ENCODE results near the gene SERPINB3.
"Not testable (repeated sequence)": the region's sequence is repeated elsewhere in the genome, so short reads cannot be mapped to it uniquely, and the experiment has no call there.

The SERPINB3 gene

GRCh38 chr18:63661750-63662149 is at the start of gene SERPINB3:
SERPINB3 (minus strand) TSS chr18:63661893; CDS start chr18:63661216, 677 bp downstream.
- H3K4me3 ChIP-seq (ENCODE audit: low read depth, low read length); H3K4me1 ChIP-seq (ENCODE audit: control insufficient read depth, insufficient read depth, low read length, unreplicated experiment); H3K27ac ChIP-seq (ENCODE audit: low read depth, low read length); H3K79me2 ChIP-seq (ENCODE audit: control insufficient read depth, insufficient read depth, low read length, unreplicated experiment); H2AFZ ChIP-seq (ENCODE audit: low read length, unreplicated experiment); H3K36me3 ChIP-seq (ENCODE audit: insufficient read depth, low read length); H3K27me3 ChIP-seq (ENCODE audit: insufficient read depth, low read length): not testable (repeated sequence)

- H3K27ac ChIP-seq (ENCODE audit: low read depth, low read length): peak overlapping the region; percentile 88
- peak overlapping the region; percentile 76 for H2AFZ ChIP-seq (ENCODE audit: low read length, unreplicated experiment)
- H3K79me2 ChIP-seq (ENCODE audit: control insufficient read depth, insufficient read depth, low read length, unreplicated experiment): no peaks in the 10 kb centered on the region
- H3K4me1 ChIP-seq (ENCODE audit: control insufficient read depth, insufficient read depth, low read length, unreplicated experiment): peaks cover 11% of the 10 kb centered on the region
- H3K36me3 ChIP-seq (ENCODE audit: insufficient read depth, low read length): no peaks in the 10 kb centered on the region
- no peaks in the 10 kb centered on the region for H3K27me3 ChIP-seq (ENCODE audit: insufficient read depth, low read length)
- H3K4me3 ChIP-seq (ENCODE audit: low read depth, low read length): peak overlapping the region; percentile 9; the same call in 1 of the 2 replicates
Observed at GRCh38 chr18:63708650-63709049, 47.0 kb upstream of the SERPINB3 start.

GRCh38 chr18:63707816-63708215 is 46.1 kb upstream of the SERPINB3 start:
- Histone ChIP-seq H3K27me3 (ENCODE audit: insufficient read depth, low read length) (no peaks in the 10 kb centered on the region), H3K4me1 (ENCODE audit: control insufficient read depth, insufficient read depth, low read length, unreplicated experiment) (peaks cover 11% of the 10 kb centered on the region), H3K36me3 (ENCODE audit: insufficient read depth, low read length) (no peaks in the 10 kb centered on the region), H3K79me2 (ENCODE audit: control insufficient read depth, insufficient read depth, low read length, unreplicated experiment) (no peaks in the 10 kb centered on the region), H3K27ac (ENCODE audit: low read depth, low read length) (peak overlapping the region; percentile 88), H2AFZ (ENCODE audit: low read length, unreplicated experiment) (no peak overlapping the region), H3K4me3 (ENCODE audit: low read depth, low read length) (no peak overlapping the region)

- Histone ChIP-seq H3K36me3 (ENCODE audit: insufficient read depth, low read length) (no peaks in the 10 kb centered on the region), H3K27ac (ENCODE audit: low read depth, low read length) (no peak overlapping the region), H3K27me3 (ENCODE audit: insufficient read depth, low read length) (no peaks in the 10 kb centered on the region), H3K4me3 (ENCODE audit: low read depth, low read length) (peak overlapping the region; percentile 47; the same call in 1 of the 2 replicates), H3K79me2 (ENCODE audit: control insufficient read depth, insufficient read depth, low read length, unreplicated experiment) (no peaks in the 10 kb centered on the region), H2AFZ (ENCODE audit: low read length, unreplicated experiment) (peak overlapping the region; percentile 31), H3K4me1 (ENCODE audit: control insufficient read depth, insufficient read depth, low read length, unreplicated experiment) (peaks cover 11% of the 10 kb centered on the region)
Observed at GRCh38 chr18:63705401-63705800, 43.7 kb upstream of the SERPINB3 start.

GRCh38 chr18:63702660-63703059 is 41.0 kb upstream of the SERPINB3 start, which contains the start of gene SERPINB11:
SERPINB11 (plus strand) TSS chr18:63702960; CDS start chr18:63710194, 7,234 bp downstream.
- Histone ChIP-seq H3K4me3 (ENCODE audit: low read depth, low read length) (no peak within 1 kb of the TSS), H3K27ac (ENCODE audit: low read depth, low read length) (no peak within 1 kb of the TSS), H2AFZ (ENCODE audit: low read length, unreplicated experiment) (no peak within 1 kb of the TSS), H3K79me2 (ENCODE audit: control insufficient read depth, insufficient read depth, low read length, unreplicated experiment) (no peaks in the 10 kb centered on the region), H3K36me3 (ENCODE audit: insufficient read depth, low read length) (no peaks in the 10 kb centered on the region), H3K27me3 (ENCODE audit: insufficient read depth, low read length) (no peaks in the 10 kb centered on the region), H3K4me1 (ENCODE audit: control insufficient read depth, insufficient read depth, low read length, unreplicated experiment) (peaks cover under 1% of the 10 kb centered on the region)

- Histone ChIP-seq H3K79me2 (ENCODE audit: control insufficient read depth, insufficient read depth, low read length, unreplicated experiment) (no peaks in the 10 kb centered on the region), H3K36me3 (ENCODE audit: insufficient read depth, low read length) (no peaks in the 10 kb centered on the region), H3K4me3 (ENCODE audit: low read depth, low read length) (no peak overlapping the region), H3K4me1 (ENCODE audit: control insufficient read depth, insufficient read depth, low read length, unreplicated experiment) (peaks cover 7% of the 10 kb centered on the region), H3K27ac (ENCODE audit: low read depth, low read length) (no peak overlapping the region), H3K27me3 (ENCODE audit: insufficient read depth, low read length) (no peaks in the 10 kb centered on the region), H2AFZ (ENCODE audit: low read length, unreplicated experiment) (no peak overlapping the region)
Observed at GRCh38 chr18:63701952-63702351, 40.3 kb upstream of the SERPINB3 start.

- Histone ChIP-seq H3K4me3 (ENCODE audit: low read depth, low read length) (no peak overlapping the region), H3K27me3 (ENCODE audit: insufficient read depth, low read length) (no peaks in the 10 kb centered on the region), H2AFZ (ENCODE audit: low read length, unreplicated experiment) (no peak overlapping the region), H3K36me3 (ENCODE audit: insufficient read depth, low read length) (no peaks in the 10 kb centered on the region), H3K27ac (ENCODE audit: low read depth, low read length) (no peak overlapping the region), H3K4me1 (ENCODE audit: control insufficient read depth, insufficient read depth, low read length, unreplicated experiment) (peaks cover 7% of the 10 kb centered on the region), H3K79me2 (ENCODE audit: control insufficient read depth, insufficient read depth, low read length, unreplicated experiment) (no peaks in the 10 kb centered on the region)
Observed at GRCh38 chr18:63700501-63700900, 38.8 kb upstream of the SERPINB3 start.

- H2AFZ ChIP-seq (ENCODE audit: low read length, unreplicated experiment): no peak overlapping the region
- peaks cover 7% of the 10 kb centered on the region for H3K4me1 ChIP-seq (ENCODE audit: control insufficient read depth, insufficient read depth, low read length, unreplicated experiment)
- H3K4me3 ChIP-seq (ENCODE audit: low read depth, low read length): no peak overlapping the region
- H3K36me3 ChIP-seq (ENCODE audit: insufficient read depth, low read length): no peaks in the 10 kb centered on the region
- no peaks in the 10 kb centered on the region for H3K79me2 ChIP-seq (ENCODE audit: control insufficient read depth, insufficient read depth, low read length, unreplicated experiment)
- no peak overlapping the region for H3K27ac ChIP-seq (ENCODE audit: low read depth, low read length)
- no peaks in the 10 kb centered on the region for H3K27me3 ChIP-seq (ENCODE audit: insufficient read depth, low read length)
Observed at GRCh38 chr18:63697097-63697660, 35.5 kb upstream of the SERPINB3 start.

GRCh38 chr18:63689064-63689463 is 27.4 kb upstream of the SERPINB3 start:
- Histone ChIP-seq H3K4me1 (ENCODE audit: control insufficient read depth, insufficient read depth, low read length, unreplicated experiment) (peaks cover 2% of the 10 kb centered on the region), H3K4me3 (ENCODE audit: low read depth, low read length) (no peak overlapping the region), H2AFZ (ENCODE audit: low read length, unreplicated experiment) (no peak overlapping the region), H3K27ac (ENCODE audit: low read depth, low read length) (no peak overlapping the region), H3K27me3 (ENCODE audit: insufficient read depth, low read length) (no peaks in the 10 kb centered on the region), H3K36me3 (ENCODE audit: insufficient read depth, low read length) (no peaks in the 10 kb centered on the region), H3K79me2 (ENCODE audit: control insufficient read depth, insufficient read depth, low read length, unreplicated experiment) (no peaks in the 10 kb centered on the region)

- H3K36me3 ChIP-seq (ENCODE audit: insufficient read depth, low read length): no peaks in the 10 kb centered on the region
- no peak overlapping the region for H3K4me3 ChIP-seq (ENCODE audit: low read depth, low read length)
- no peaks in the 10 kb centered on the region for H3K27me3 ChIP-seq (ENCODE audit: insufficient read depth, low read length)
- H3K79me2 ChIP-seq (ENCODE audit: control insufficient read depth, insufficient read depth, low read length, unreplicated experiment): no peaks in the 10 kb centered on the region
- H2AFZ ChIP-seq (ENCODE audit: low read length, unreplicated experiment): no peak overlapping the region
- peaks cover 17% of the 10 kb centered on the region for H3K4me1 ChIP-seq (ENCODE audit: control insufficient read depth, insufficient read depth, low read length, unreplicated experiment)
- H3K27ac ChIP-seq (ENCODE audit: low read depth, low read length): no peak overlapping the region
Observed at GRCh38 chr18:63686871-63687270, 25.2 kb upstream of the SERPINB3 start.

- Histone ChIP-seq H3K4me3 (ENCODE audit: low read depth, low read length) (no peak overlapping the region), H3K27ac (ENCODE audit: low read depth, low read length) (no peak overlapping the region), H2AFZ (ENCODE audit: low read length, unreplicated experiment) (no peak overlapping the region), H3K4me1 (ENCODE audit: control insufficient read depth, insufficient read depth, low read length, unreplicated experiment) (peaks cover 18% of the 10 kb centered on the region), H3K27me3 (ENCODE audit: insufficient read depth, low read length) (no peaks in the 10 kb centered on the region), H3K36me3 (ENCODE audit: insufficient read depth, low read length) (no peaks in the 10 kb centered on the region), H3K79me2 (ENCODE audit: control insufficient read depth, insufficient read depth, low read length, unreplicated experiment) (no peaks in the 10 kb centered on the region)
Observed at GRCh38 chr18:63684718-63685117, 23.0 kb upstream of the SERPINB3 start.

Measured in ACC112 (cell line).